ENCODE data around the gene CEP55.
"Not testable (repeated sequence)": the region's sequence is repeated elsewhere in the genome, so short reads cannot be mapped to it uniquely, and the experiment has no call there.

CEP55 gene

GRCh38 chr10:93515071-93516005 lies 18.9 kb downstream of the CEP55 start:
- DNase-seq: no peak

GRCh38 chr10:93516006-93516380 lies 19.6 kb downstream of the CEP55 start:
- DNase-seq: no peak

GRCh38 chr10:93518531-93518930 lies 22.1 kb downstream of the CEP55 start:
- DNase-seq: no peak

GRCh38 chr10:93535293-93535692 lies 38.9 kb downstream of the CEP55 start:
- no peak for DNase-seq

- DNase-seq: not testable (repeated sequence)
Observed at GRCh38 chr10:93540871-93541270, 44.5 kb downstream of the CEP55 start.

- DNase-seq: no peak
Observed at GRCh38 chr10:93541402-93542357, 45.3 kb downstream of the CEP55 start.

GRCh38 chr10:93542358-93542791 lies 46.0 kb downstream of the CEP55 start:
- no peak for DNase-seq

GRCh38 chr10:93546995-93547394 lies 50.6 kb downstream of the CEP55 start:
- not testable (repeated sequence) for DNase-seq

GRCh38 chr10:93547522-93547921 lies 51.1 kb downstream of the CEP55 start:
- DNase-seq: no peak

GRCh38 chr10:93548376-93549071 lies 52.1 kb downstream of the CEP55 start:
- DNase-seq: no peak

GRCh38 chr10:93550606-93551005 lies 54.2 kb downstream of the CEP55 start:
- DNase-seq: no peak

GRCh38 chr10:93552780-93553179 lies 56.4 kb downstream of the CEP55 start:
- DNase-seq: no peak

GRCh38 chr10:93553482-93554315 lies 57.3 kb downstream of the CEP55 start:
- no peak for DNase-seq

GRCh38 chr10:93554316-93554663 lies 57.9 kb downstream of the CEP55 start:
- DNase-seq: no peak

- DNase-seq: no peak
Observed at GRCh38 chr10:93554760-93555432, 58.5 kb downstream of the CEP55 start.

- DNase-seq: no peak
Observed at GRCh38 chr10:93559490-93559889, 63.1 kb downstream of the CEP55 start.

- no peak for DNase-seq
Observed at GRCh38 chr10:93560541-93560940, 64.1 kb downstream of the CEP55 start.

GRCh38 chr10:93565446-93565845 lies 69.0 kb downstream of the CEP55 start:
- DNase-seq: no peak

GRCh38 chr10:93566435-93567276 lies 70.2 kb downstream of the CEP55 start, which contains the start of gene FFAR4:
TSS of gene FFAR4 (plus strand) at chr10:93566665. CDS start at chr10:93566721, 56 bp downstream.
- DNase-seq: no peak
